Erythroblast (primary cell): ENCODE results near the gene C2orf76.

Experiments
- GATA1 ChIP-seq: IDR thresholded peaks from 2 replicates; pipeline ENCODE4 v1.6.1; 2011; ENCODE audit warnings: low read depth, mild to moderate bottlenecking, control low read depth, low read length, moderate library complexity
- POLR2A ChIP-seq: IDR thresholded peaks from 2 replicates; pipeline ENCODE4 v1.6.1; 2011; ENCODE audit warnings: mild to moderate bottlenecking, low read length

GRCh38 chr2:119359774-119360173 is 6.9 kb downstream of the C2orf76 start:
- TF ChIP-seq POLR2A: no peak
- no peak for TF ChIP-seq GATA1
